SK-N-SH (cell line): Measurements from ENCODE around the gene PUDP. TPM values are rescaled to one million over a fixed set of nuclear protein-coding genes. Genes with fewer than 3 reads are reported as not detected.

Experiments used
- CTCF ChIA-PET: fragments of 300-600, 350-600 bp; formaldehyde crosslinking; extraction: SDS; loops from one replicate; lab custom pipeline; 2021; lab: Yijun Ruan, JAX
- POLR2A ChIA-PET: fragments of 350-600 bp; sonication (Branson Sonifier 250); formaldehyde crosslinking; extraction: SDS; loops from one replicate; lab custom pipeline; 2020; ENCODE audit warnings: antibody characterized with exemption, inconsistent platforms; lab: Yijun Ruan, JAX
- DNase-seq: peaks from one replicate; pipeline ENCODE4 v3.0.0; 2012
- H2AFZ ChIP-seq: fragments of 200-600 bp; sonication (generic); 2 replicates; pipeline ENCODE4 v1.8.1; 2016; ENCODE audit warnings: antibody characterized with exemption, mild to moderate bottlenecking, low read depth
- H3F3A ChIP-seq: fragments of 200-600 bp; sonication (generic); replicated peaks from 2 replicates; pipeline ENCODE3; 2016; ENCODE audit warnings: antibody characterized with exemption, mild to moderate bottlenecking; ENCODE audit not compliant: insufficient read depth
- H3K27ac ChIP-seq, 2 experiments: fragments of 200-500 bp in 1 of 2; fragments of 200-600 bp in 1 of 2; sonication (Bioruptor generic) in 1 of 2; sonication (generic), shearing (Covaris generic) in 1 of 2; 2 replicates each; pipeline versions ENCODE4 v1.5.1 to v1.6.1; 2014 to 2016; ENCODE audit warnings: low read depth in 2 of 2, inconsistent platforms in 1 of 2, low read length in 1 of 2, mild to moderate bottlenecking in 1 of 2, mixed read lengths in 1 of 2
- H3K27me3 ChIP-seq: fragments of 200-600 bp; sonication (generic), shearing (Covaris generic); 2 replicates; pipeline ENCODE4 v1.6.1; 2016; ENCODE audit warnings: mixed run types; ENCODE audit not compliant: insufficient read depth
- H3K36me3 ChIP-seq, 2 experiments: fragments of 200-500 bp in 1 of 2; fragments of 200-600 bp in 1 of 2; sonication (Bioruptor generic) in 1 of 2; sonication (generic) in 1 of 2; replicated peaks in 1 of 2; 2 replicates each; pipeline versions ENCODE3 to v1.5.1; 2014 to 2016; ENCODE audit warnings: low read length in 1 of 2, mild to moderate bottlenecking in 1 of 2; ENCODE audit not compliant: insufficient read depth in 2 of 2, control insufficient read depth in 1 of 2
- H3K4me1 ChIP-seq, 2 experiments: fragments of 200-500 bp in 1 of 2; fragments of 200-600 bp in 1 of 2; sonication (Bioruptor generic) in 1 of 2; sonication (generic), shearing (Covaris generic) in 1 of 2; 2 replicates each; pipeline versions ENCODE4 v1.5.1 to v1.6.1; 2014 to 2016; ENCODE audit warnings: low read depth in 1 of 2, low read length in 1 of 2, mixed run types in 1 of 2; ENCODE audit not compliant: insufficient read depth in 2 of 2, control insufficient read depth in 1 of 2
- H3K4me2 ChIP-seq: fragments of 200-600 bp; sonication (generic), shearing (Covaris generic); 2 replicates; pipeline ENCODE4 v1.6.1; 2017; ENCODE audit warnings: mixed run types
- H3K4me3 ChIP-seq, 2 experiments: fragments of 200-500 bp in 1 of 2; fragments of 200-600 bp in 1 of 2; sonication (Bioruptor generic) in 1 of 2; sonication (generic), shearing (Covaris generic) in 1 of 2; 2 replicates each; pipeline versions ENCODE4 v1.5.1 to v1.8.1; 2014 to 2016; ENCODE audit warnings: low read depth in 2 of 2, inconsistent platforms in 1 of 2, low read length in 1 of 2, mild to moderate bottlenecking in 1 of 2, mixed read lengths in 1 of 2, moderate library complexity in 1 of 2
- H3K79me2 ChIP-seq: fragments of 200-600 bp; sonication (generic); 2 replicates; pipeline ENCODE4 v1.8.1; 2017; ENCODE audit warnings: mild to moderate bottlenecking; ENCODE audit not compliant: insufficient read depth
- H3K9ac ChIP-seq: fragments of 200-600 bp; sonication (generic); 2 replicates; pipeline ENCODE4 v1.6.1; 2017; ENCODE audit warnings: mixed run types
- H3K9me2 ChIP-seq: fragments of 200-600 bp; sonication (generic); 2 replicates; pipeline ENCODE4 v1.6.1; 2017; ENCODE audit warnings: mixed run types
- H3K9me3 ChIP-seq: fragments of 200-600 bp; sonication (generic); 2 replicates; pipeline ENCODE4 v1.6.1; 2017; ENCODE audit warnings: mixed run types, mild to moderate bottlenecking, moderate library complexity
- H4K20me1 ChIP-seq: fragments of 200-600 bp; sonication (generic); 2 replicates; pipeline ENCODE4 v1.6.1; 2017; ENCODE audit warnings: mild to moderate bottlenecking, mixed run types; ENCODE audit not compliant: insufficient read depth
- CHD2 ChIP-seq: fragments of 150-350 bp; IDR thresholded peaks from 2 replicates; pipeline ENCODE4 v1.6.1; 2018; ENCODE audit warnings: low read length; ENCODE audit not compliant: partially characterized antibody
- CTCF ChIP-seq: fragments of 200-600 bp; sonication (generic); IDR thresholded peaks from 2 replicates; pipeline ENCODE4 v1.6.1; 2017; ENCODE audit warnings: antibody characterized with exemption, mild to moderate bottlenecking, moderate library complexity
- ELF1 ChIP-seq: IDR thresholded peaks from 2 replicates; pipeline ENCODE4 v1.4.0; 2012
- EZH2phosphoT487 ChIP-seq: fragments of 200-600 bp; sonication (generic); IDR thresholded peaks from 2 replicates; pipeline ENCODE4 v1.6.1; 2017; ENCODE audit warnings: low read depth, mixed run types, mild to moderate bottlenecking, antibody characterized with exemption, moderate library complexity, borderline replicate concordance
- FOSL2 ChIP-seq: IDR thresholded peaks from 2 replicates; pipeline ENCODE4 v1.4.0; 2012; ENCODE audit warnings: low read depth, mild to moderate bottlenecking, moderate library complexity, borderline replicate concordance
- FOXJ3 ChIP-seq: sonication (generic); formaldehyde crosslinking; IDR thresholded peaks from 2 replicates; pipeline ENCODE4 v1.5.1; 2020; ENCODE audit warnings: mild to moderate bottlenecking, missing genetic modification reagents
- FOXM1 ChIP-seq: IDR thresholded peaks from 2 replicates; pipeline ENCODE4 v1.4.0; 2012; ENCODE audit warnings: low read depth, mild to moderate bottlenecking
- GATA2 ChIP-seq: sonication (generic); formaldehyde crosslinking; IDR thresholded peaks from 2 replicates; pipeline ENCODE4 v1.5.0; 2020; ENCODE audit warnings: mild to moderate bottlenecking, missing genetic modification reagents
- IRF3 ChIP-seq: fragments of 150-350 bp; IDR thresholded peaks from 2 replicates; pipeline ENCODE4 v1.6.1; 2016; ENCODE audit warnings: mild to moderate bottlenecking, low read depth, low read length
- JUND ChIP-seq: IDR thresholded peaks from 2 replicates; pipeline ENCODE4 v1.4.0; 2012
- MEF2A ChIP-seq: IDR thresholded peaks from 2 replicates; pipeline ENCODE4 v1.4.0; 2012; ENCODE audit warnings: low read depth, borderline replicate concordance
- NFIC ChIP-seq: IDR thresholded peaks from 2 replicates; pipeline ENCODE4 v1.4.0; 2012; ENCODE audit warnings: borderline replicate concordance
- NRF1 ChIP-seq: IDR thresholded peaks from 2 replicates; pipeline ENCODE4 v1.6.1; 2012; ENCODE audit warnings: low read depth, mild to moderate bottlenecking, low read length
- POLR2AphosphoS5 ChIP-seq: IDR thresholded peaks from 2 replicates; pipeline ENCODE4 v1.6.1; 2012; ENCODE audit warnings: low read depth, low read length
- RAD21 ChIP-seq: IDR thresholded peaks from 2 replicates; pipeline ENCODE4 v1.6.1; 2012; ENCODE audit warnings: mild to moderate bottlenecking, low read length
- RCOR1 ChIP-seq: fragments of 150-350 bp; IDR thresholded peaks from 2 replicates; pipeline ENCODE4 v1.6.1; 2017; ENCODE audit warnings: antibody characterized with exemption, low read length
- RFX5 ChIP-seq: IDR thresholded peaks from 2 replicates; pipeline ENCODE4 v1.6.1; 2012; ENCODE audit warnings: mild to moderate bottlenecking, improper control_type of control experiment, low read length
- RXRA ChIP-seq: IDR thresholded peaks from 2 replicates; pipeline ENCODE4 v1.4.0; 2012; ENCODE audit warnings: low read depth, mild to moderate bottlenecking, borderline replicate concordance
- SIN3A ChIP-seq: IDR thresholded peaks from 2 replicates; pipeline ENCODE4 v1.6.1; 2012; ENCODE audit warnings: low read depth, mild to moderate bottlenecking, low read length, moderate library complexity, borderline replicate concordance
- TAF1 ChIP-seq: IDR thresholded peaks from 2 replicates; pipeline ENCODE4 v1.6.1; 2012; ENCODE audit warnings: low read depth, mild to moderate bottlenecking, low read length, moderate library complexity, borderline replicate concordance
- USF2 ChIP-seq: fragments of 150-350 bp; IDR thresholded peaks from 2 replicates; pipeline ENCODE4 v1.6.1; 2017; ENCODE audit warnings: antibody characterized with exemption, low read length, low read depth, borderline replicate concordance
- YY1 ChIP-seq: IDR thresholded peaks from 2 replicates; pipeline ENCODE4 v1.4.0; 2012; ENCODE audit warnings: low read depth, mild to moderate bottlenecking
- whole genome bisulfite sequencing: methylation state at CpG from one replicate; pipeline ENCODE4 v1.1.6; 2017; ENCODE audit warnings: low lambda C conversion rate; 5-methylcytosine and 5-hydroxymethylcytosine counted together
- polyA plus RNA-seq, 3 experiments: library from polyadenylated mRNA; depleted of rRNA; stranded (reverse); fragments of >200 nt; gene quantifications; 2 replicates each; pipeline ENCODE4 v1.2.3, GENCODE V29; 2012
- TF ChIP-seq, protein P1 (sequence below): IDR thresholded peaks from 2 replicates; pipeline ENCODE4; 2012

Gene PUDP
- polyA plus RNA-seq, 1 of the 3 experiments (the other 2 are of a cell fraction), result 23.0 TPM

DNA sequence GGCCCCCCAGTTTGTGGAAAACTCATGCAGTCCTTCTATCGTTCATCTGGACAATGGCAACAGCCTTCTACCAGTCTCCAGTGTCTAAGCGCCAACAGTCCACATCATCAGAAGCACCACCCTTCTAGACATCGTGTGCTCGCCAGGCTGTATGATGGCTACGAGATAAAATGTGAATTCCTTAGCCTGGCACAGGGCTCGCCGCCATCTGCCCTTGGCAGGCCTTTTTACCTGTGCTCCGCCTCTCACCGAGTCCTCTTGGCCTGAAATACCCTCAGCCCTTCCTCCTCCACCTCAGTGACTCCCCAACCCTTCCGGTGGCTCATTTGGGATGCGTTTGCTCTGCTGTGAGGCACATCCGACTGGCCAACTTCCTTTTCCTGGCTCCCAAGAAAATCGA lies 16.3 kb downstream of the PUDP start:
- no peaks in the 10 kb centered on the region for H3K9me3 ChIP-seq
- no peak overlapping the region for H3K27ac ChIP-seq
- no peak overlapping the region for H3K4me2 ChIP-seq
- H3K4me1 ChIP-seq, result peaks cover 4 to 14% of the 10 kb centered on the region in 2 experiments; a peak in 2 of 4 replicates
- H3K9ac ChIP-seq, result no peak overlapping the region
- ChIA-PET POLR2A (no interaction called here), CTCF (interaction anchor here (0.6 kb wide), 1 partner anchor 232 kb away, joined by 3 read pairs; no protein-coding TSS in a partner anchor)
- TF ChIP-seq NFIC (no peak), TAF1 (no peak), CHD2 (no peak), RCOR1 (no peak), RFX5 (no peak), RXRA (no peak), JUND (no peak), USF2 (no peak), EZH2phosphoT487 (no peak), NRF1 (no peak), POLR2AphosphoS5 (no peak), YY1 (no peak), FOXM1 (no peak)
- TF ChIP-seq, protein P1, sequence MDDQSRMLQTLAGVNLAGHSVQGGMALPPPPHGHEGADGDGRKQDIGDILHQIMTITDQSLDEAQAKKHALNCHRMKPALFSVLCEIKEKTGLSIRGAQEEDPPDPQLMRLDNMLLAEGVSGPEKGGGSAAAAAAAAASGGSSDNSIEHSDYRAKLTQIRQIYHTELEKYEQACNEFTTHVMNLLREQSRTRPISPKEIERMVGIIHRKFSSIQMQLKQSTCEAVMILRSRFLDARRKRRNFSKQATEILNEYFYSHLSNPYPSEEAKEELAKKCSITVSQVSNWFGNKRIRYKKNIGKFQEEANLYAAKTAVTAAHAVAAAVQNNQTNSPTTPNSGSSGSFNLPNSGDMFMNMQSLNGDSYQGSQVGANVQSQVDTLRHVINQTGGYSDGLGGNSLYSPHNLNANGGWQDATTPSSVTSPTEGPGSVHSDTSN, result no peak
- peaks cover 0 to 5% of the 10 kb centered on the region in 2 experiments for H3K36me3 ChIP-seq
- peaks cover 62% of the 10 kb centered on the region; the same call in 1 of the 2 replicates for H3K79me2 ChIP-seq
- no peak overlapping the region for H3K4me3 ChIP-seq
- 93% methylated on average over 13 of the region's 13 CpGs for WGBS
- H4K20me1 ChIP-seq, result peaks cover 15% of the 10 kb centered on the region; the same call in 1 of the 2 replicates
- H2AFZ ChIP-seq, result no peak overlapping the region
- no peaks in the 10 kb centered on the region for H3K9me2 ChIP-seq
- no peaks in the 10 kb centered on the region for H3K27me3 ChIP-seq
- H3F3A ChIP-seq, result no peaks in the 10 kb centered on the region
- no peak for DNase-seq

DNA sequence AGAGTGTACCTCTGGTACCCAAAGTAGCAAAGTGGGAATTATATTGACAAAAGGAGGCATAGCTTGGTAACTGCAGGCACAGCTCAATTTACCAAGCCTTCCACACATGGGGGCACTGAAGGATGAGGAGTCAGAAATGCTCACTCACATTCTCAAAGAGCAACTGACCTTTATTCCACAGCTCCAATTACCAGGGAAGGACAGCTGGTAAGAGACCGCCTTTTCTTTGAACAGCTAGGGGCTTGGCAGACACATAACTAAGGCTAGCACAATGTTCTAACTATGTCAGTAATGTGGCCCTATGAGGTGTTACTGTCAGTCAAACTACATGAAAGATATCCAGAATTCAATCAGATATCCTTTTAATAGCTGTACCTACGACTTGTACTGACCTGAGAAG lies 20.9 kb downstream of the PUDP start:
- Histone ChIP-seq H2AFZ (no peak overlapping the region), H3K4me2 (no peak overlapping the region), H3K79me2 (peaks cover 65% of the 10 kb centered on the region), H3K9ac (no peak overlapping the region), H3K27ac (no peak overlapping the region), H3K4me1 (peaks cover 0 to 1% of the 10 kb centered on the region in 2 experiments; a peak in 1 of 4 replicates), H3K4me3 (no peak overlapping the region), H3K9me3 (no peaks in the 10 kb centered on the region), H3K27me3 (no peaks in the 10 kb centered on the region), H3F3A (peaks cover 4% of the 10 kb centered on the region), H3K9me2 (no peaks in the 10 kb centered on the region; the same call in 1 of the 2 replicates), H4K20me1 (0 out of 2 replicates have a peak, but pooled peaks cover 14% of the 10 kb centered on the region), H3K36me3 (peaks cover 0 to 5% of the 10 kb centered on the region in 2 experiments)
- POLR2A ChIA-PET, result no interaction called here
- 97% methylated on average over 2 of the region's 2 CpGs for WGBS
- no peak for DNase-seq
- CTCF ChIA-PET, result no interaction called here
- TF ChIP-seq ELF1 (no peak), FOXM1 (no peak), JUND (no peak), YY1 (no peak), NFIC (no peak), TAF1 (no peak), IRF3 (no peak), RAD21 (no peak), GATA2 (CRISPR knock-in tag) (no peak), FOXJ3 (CRISPR knock-in tag) (no peak), MEF2A (no peak), EZH2phosphoT487 (no peak), SIN3A (no peak), RXRA (no peak), USF2 (no peak), CTCF (no peak), FOSL2 (no peak)
